ENCODE data around the gene SSX2IP. TPM values are rescaled to one million over a fixed set of nuclear protein-coding genes. Genes with fewer than 3 reads are reported as not detected.

The SSX2IP gene
- total RNA-seq, 1 experiment from 2014 or later: 28.0 TPM

- no peaks in the 10 kb centered on the region for H3K9me2 ChIP-seq (replicated peaks; ENCODE audit: low read length)
- no peak for DNase-seq
- intact Hi-C loops (cut with micrococcal nuclease): no loop called here
- ChIA-PET POLR2A (ENCODE audit: unreplicated experiment) (no interaction called here), CTCF (no interaction called here)
- no peaks in the 10 kb centered on the region for H4K20me1 ChIP-seq (ENCODE audit: low read length)
- no peaks in the 10 kb centered on the region for H3K36me3 ChIP-seq (ENCODE audit: low read depth, low read length)
- peak overlapping the region; percentile 55; the same call in 1 of the 2 replicates for H3K4me2 ChIP-seq (ENCODE audit: low read length)
- no peak overlapping the region; the same call in 1 of the 2 replicates for H3K27ac ChIP-seq (ENCODE audit: low read length)
- no peak for ATAC-seq
- no peaks in the 10 kb centered on the region for H3K9me3 ChIP-seq (ENCODE audit: low read length)
- H3K79me2 ChIP-seq (ENCODE audit: low read length): no peaks in the 10 kb centered on the region
- no peak overlapping the region for H3K4me3 ChIP-seq (ENCODE audit: low read length)
- H3K27me3 ChIP-seq (ENCODE audit: low read length): no peaks in the 10 kb centered on the region
- H3K9ac ChIP-seq (ENCODE audit: low read length): no peak overlapping the region
- no TSS peak for BruUV-seq (replicated peaks)
- peaks cover 37% of the 10 kb centered on the region for H3K4me1 ChIP-seq (ENCODE audit: insufficient read depth, low read length)
- H3F3A ChIP-seq (ENCODE audit: low read length, unreplicated experiment): peaks cover 6% of the 10 kb centered on the region
- H2AFZ ChIP-seq (ENCODE audit: low read length): no peak overlapping the region
- TF ChIP-seq EZH2 (IDR thresholded peaks at IDR 0.05; ENCODE audit: low read length, unreplicated experiment) (no peak), CTCF (conservative IDR thresholded peaks at IDR 0.05; ENCODE audit: low read depth, low read length) (no peak), EZH2phosphoT487 (IDR thresholded peaks at IDR 0.05; ENCODE audit: borderline replicate concordance, low read length) (no peak)
Measured at GRCh38 chr1:84632137-84632536, 58.1 kb downstream of the SSX2IP start.

- no TSS peak for BruUV-seq (replicated peaks)
- CTCF ChIA-PET: no interaction called here
Measured at GRCh38 chr1:84624876-84625275, 65.4 kb downstream of the SSX2IP start.

More at GRCh38 chr1:84624876-84625275, 65.4 kb downstream of the SSX2IP start:
- POLR2A ChIA-PET (ENCODE audit: unreplicated experiment): no interaction called here
- Histone ChIP-seq H3K9me3 (ENCODE audit: low read length) (no peaks in the 10 kb centered on the region), H3K79me2 (ENCODE audit: low read length) (no peaks in the 10 kb centered on the region), H4K20me1 (ENCODE audit: low read length) (no peaks in the 10 kb centered on the region), H2AFZ (ENCODE audit: low read length) (no peak overlapping the region), H3K9me2 (replicated peaks; ENCODE audit: low read length) (no peaks in the 10 kb centered on the region), H3K4me3 (ENCODE audit: low read length) (no peak overlapping the region), H3K36me3 (ENCODE audit: low read depth, low read length) (no peaks in the 10 kb centered on the region), H3K9ac (ENCODE audit: low read length) (no peak overlapping the region), H3K27ac (ENCODE audit: low read length) (no peak overlapping the region), H3K4me2 (ENCODE audit: low read length) (no peak overlapping the region), H3F3A (ENCODE audit: low read length, unreplicated experiment) (peaks cover under 1% of the 10 kb centered on the region), H3K4me1 (ENCODE audit: insufficient read depth, low read length) (peaks cover 11% of the 10 kb centered on the region), H3K27me3 (ENCODE audit: low read length) (no peaks in the 10 kb centered on the region)
- TF ChIP-seq EZH2phosphoT487 (IDR thresholded peaks at IDR 0.05; ENCODE audit: borderline replicate concordance, low read length) (no peak), EZH2 (IDR thresholded peaks at IDR 0.05; ENCODE audit: low read length, unreplicated experiment) (no peak), CTCF (conservative IDR thresholded peaks at IDR 0.05; ENCODE audit: low read depth, low read length) (no peak)
- DNase-seq (no peak), ATAC-seq (no peak)
- intact Hi-C loops (cut with micrococcal nuclease): loop anchor here (5.0 kb wide), 3 partner anchors 62 to 483 kb away; partner anchors contain the start of gene PRKACB
